ENCODE results near the gene PARVB.

Gene PARVB

GRCh38 chr22:43983808-43984207 lies 40.3 kb upstream of the PARVB start:
- DNase-seq (ENCODE audit: low spot score): no peak
- H3K27ac ChIP-seq: no peak overlapping the region
- ChIA-PET CTCF (no interaction called here), POLR2A (ENCODE audit: low non-redundant PET) (no interaction called here)
- no peak for TF ChIP-seq CTCF (conservative IDR thresholded peaks at IDR 0.05; ENCODE audit: low read depth)

- no peak overlapping the region for H3K27ac ChIP-seq
- no peak for DNase-seq (ENCODE audit: low spot score)
- CTCF ChIA-PET: no interaction called here
- TF ChIP-seq CTCF (conservative IDR thresholded peaks at IDR 0.05; ENCODE audit: low read depth): no peak
- POLR2A ChIA-PET (ENCODE audit: low non-redundant PET): no interaction called here
Observed at GRCh38 chr22:43985532-43985931, 38.6 kb upstream of the PARVB start.

- no peak for DNase-seq (ENCODE audit: low spot score)
- ChIA-PET POLR2A (ENCODE audit: low non-redundant PET) (no interaction called here), CTCF (no interaction called here)
- no peak overlapping the region for H3K27ac ChIP-seq
- TF ChIP-seq CTCF (conservative IDR thresholded peaks at IDR 0.05; ENCODE audit: low read depth): no peak
Observed at GRCh38 chr22:43988116-43988820, 35.8 kb upstream of the PARVB start.

- ChIA-PET POLR2A (ENCODE audit: low non-redundant PET) (no interaction called here), CTCF (interaction anchor here (0.7 kb wide), 1 partner anchor 191 kb away, joined by 6 read pairs; the partner anchor contains the start of gene PARVG)
- no peak for DNase-seq (ENCODE audit: low spot score)
Observed at GRCh38 chr22:43988960-43989359, 35.1 kb upstream of the PARVB start.

GRCh38 chr22:43990044-43990443 lies 34.1 kb upstream of the PARVB start:
- ChIA-PET POLR2A (ENCODE audit: low non-redundant PET) (no interaction called here), CTCF (interaction anchor here (0.8 to 1.4 kb wide), 2 partner anchors 91 to 634 kb away, joined by 4 read pairs; no protein-coding TSS in a partner anchor)
- H3K27ac ChIP-seq: no peak overlapping the region
- no peak for TF ChIP-seq CTCF (conservative IDR thresholded peaks at IDR 0.05; ENCODE audit: low read depth)
- no peak for DNase-seq (ENCODE audit: low spot score)

More at GRCh38 chr22:43988960-43989359, 35.1 kb upstream of the PARVB start:
- H3K27ac ChIP-seq: no peak overlapping the region
- no peak for TF ChIP-seq CTCF (conservative IDR thresholded peaks at IDR 0.05; ENCODE audit: low read depth)

GRCh38 chr22:43991316-43992020 lies 32.6 kb upstream of the PARVB start:
- DNase-seq (ENCODE audit: low spot score): no peak
- ChIA-PET POLR2A (ENCODE audit: low non-redundant PET) (no interaction called here), CTCF (no interaction called here)
- TF ChIP-seq CTCF (conservative IDR thresholded peaks at IDR 0.05; ENCODE audit: low read depth): no peak
- no peak overlapping the region for H3K27ac ChIP-seq
